GM12878 (cell line): ENCODE results near the gene IGF1R. TPM values are rescaled to one million over a fixed set of nuclear protein-coding genes. Genes with fewer than 3 reads are reported as not detected.

Experiments
- ATAC-seq: fragments of 200-7000 bp; cut with Tn5 transposase; 3 replicates; pipeline ENCODE4 v1.9.1; 2020; ENCODE audit warnings: mild to moderate bottlenecking, moderate library complexity
- BruUV-seq: library from RNA; stranded (reverse); fragments of 400-500 nt; replicated peaks from 2 replicates; lab custom pipeline; 2021; lab: Mats Ljungman, UMichigan
- CTCF ChIA-PET: fragments of 300-600 bp; sonication (Branson Sonifier 250); formaldehyde crosslinking; extraction: SDS; loops from one replicate; lab custom pipeline; 2021; ENCODE audit warnings: inconsistent platforms; lab: Yijun Ruan, JAX
- POLR2A ChIA-PET: fragments of 350-600 bp; formaldehyde crosslinking; extraction: SDS; loops from one replicate; lab custom pipeline; 2021; ENCODE audit warnings: inconsistent platforms; lab: Charles Lee
- RAD21 ChIA-PET: fragments of 300-600 bp; sonication (Branson Sonifier 250); formaldehyde crosslinking; loops from one replicate; lab custom pipeline; 2023; ENCODE audit warnings: antibody characterized with exemption; ENCODE audit not compliant: unreplicated experiment; lab: Charles Lee
- SMC1A ChIA-PET: fragments of 300-600 bp; sonication (Branson Sonifier 250); formaldehyde crosslinking; loops from one replicate; lab custom pipeline; 2023; ENCODE audit not compliant: unreplicated experiment, uncharacterized antibody; lab: Charles Lee
- DNase-seq: peaks from one replicate; pipeline ENCODE4 v3.0.0-alpha.2; 2011; ENCODE audit warnings: low read depth, low spot score
- FAIRE-seq: peaks from 3 replicates; lab custom pipeline; 2011; peaks lifted over from hg19 to GRCh38; lab: Jason Lieb, UNC
- H2AFZ ChIP-seq: 2 replicates; pipeline ENCODE4 v1.6.0; 2011; ENCODE audit warnings: low read depth, low read length, control low read depth; ENCODE audit not compliant: control insufficient read depth
- H3K27ac ChIP-seq: 2 replicates; pipeline ENCODE4 v1.5.1; 2011; ENCODE audit warnings: control low read depth; ENCODE audit not compliant: control insufficient read depth, insufficient read depth
- H3K27me3 ChIP-seq, 2 experiments: replicated peaks in 1 of 2; 2 replicates each; pipeline versions ENCODE4 v1.6.0 to v1.6.1; 2011; ENCODE audit warnings: low read length in 1 of 2; ENCODE audit not compliant: control insufficient read depth in 2 of 2, insufficient read depth in 2 of 2
- H3K36me3 ChIP-seq, 2 experiments: 2 replicates each; pipeline ENCODE4 v1.5.1; 2011; ENCODE audit warnings: low read length in 1 of 2; ENCODE audit not compliant: control insufficient read depth in 2 of 2, insufficient read depth in 2 of 2
- H3K4me1 ChIP-seq: 2 replicates; pipeline ENCODE4 v1.6.1; 2011; ENCODE audit warnings: mild to moderate bottlenecking, low read length, moderate library complexity, mixed read lengths; ENCODE audit not compliant: control insufficient read depth, insufficient read depth
- H3K4me2 ChIP-seq: 2 replicates; pipeline ENCODE4 v1.6.0; 2011; ENCODE audit warnings: control low read depth; ENCODE audit not compliant: control insufficient read depth, insufficient read depth
- H3K4me3 ChIP-seq: fragments of 200-600 bp; sonication (generic); 2 replicates; pipeline ENCODE4 v1.5.1; 2016
- H3K79me2 ChIP-seq: 2 replicates; pipeline ENCODE4 v1.6.0; 2011; ENCODE audit warnings: low read length; ENCODE audit not compliant: control insufficient read depth, insufficient read depth
- H3K9ac ChIP-seq: 2 replicates; pipeline ENCODE4 v1.8.0; 2011; ENCODE audit warnings: low read length, control low read depth, mixed read lengths; ENCODE audit not compliant: control insufficient read depth, insufficient read depth
- H3K9me3 ChIP-seq: replicated peaks from 3 replicates; pipeline ENCODE4 v1.5.1; 2011; ENCODE audit warnings: mild to moderate bottlenecking, low read length; ENCODE audit not compliant: control insufficient read depth, insufficient read depth
- H4K20me1 ChIP-seq: 2 replicates; pipeline ENCODE4 v1.6.0; 2011; ENCODE audit not compliant: control insufficient read depth, insufficient read depth
- FOXK2 ChIP-seq: fragments of 450-650 bp; IDR thresholded peaks from 2 replicates; pipeline ENCODE4 v1.6.1; 2017; ENCODE audit warnings: mild to moderate bottlenecking, moderate library complexity
- HCFC1 ChIP-seq: fragments of 150-350 bp; IDR thresholded peaks from 2 replicates; pipeline ENCODE4 v1.6.1; 2014; ENCODE audit warnings: low read length
- MEF2A ChIP-seq: IDR thresholded peaks from 2 replicates; pipeline ENCODE4 v1.6.1; 2011; ENCODE audit warnings: low read depth, mild to moderate bottlenecking, low read length, moderate library complexity; ENCODE audit not compliant: insufficient read depth
- MEF2B ChIP-seq: fragments of 450-650 bp; IDR thresholded peaks from 2 replicates; pipeline ENCODE4 v1.6.1; 2018; ENCODE audit warnings: mild to moderate bottlenecking, moderate library complexity; ENCODE audit not compliant: partially characterized antibody, poor library complexity, severe bottlenecking
- MTA3 ChIP-seq: IDR thresholded peaks from 2 replicates; pipeline ENCODE4 v1.6.1; 2012; ENCODE audit warnings: low read length, inconsistent platforms, borderline replicate concordance
- NKRF ChIP-seq: fragments of 450-650 bp; conservative IDR thresholded peaks from 2 replicates; pipeline ENCODE4 v1.6.1; 2017; ENCODE audit warnings: mild to moderate bottlenecking, moderate library complexity
- PKNOX1 ChIP-seq: fragments of 450-650 bp; IDR thresholded peaks from 2 replicates; pipeline ENCODE4 v1.6.1; 2016; ENCODE audit warnings: mild to moderate bottlenecking
- PML ChIP-seq: IDR thresholded peaks from 2 replicates; pipeline ENCODE4 v1.6.1; 2012; ENCODE audit warnings: low read length, inconsistent platforms
- RAD21 ChIP-seq: IDR thresholded peaks from 2 replicates; pipeline ENCODE4 v1.6.1; 2011; ENCODE audit warnings: mild to moderate bottlenecking, low read depth, low read length, moderate library complexity; ENCODE audit not compliant: insufficient read depth
- RCOR1 ChIP-seq: conservative IDR thresholded peaks from 2 replicates; pipeline ENCODE4 v1.6.1; 2012; ENCODE audit warnings: low read depth, low read length, improper control_type of control experiment
- RUNX3 ChIP-seq: IDR thresholded peaks from 2 replicates; pipeline ENCODE4 v1.6.1; 2012; ENCODE audit warnings: low read length, inconsistent platforms
- SMC3 ChIP-seq: IDR thresholded peaks from 2 replicates; pipeline ENCODE4 v1.6.1; 2011; ENCODE audit warnings: low read length, improper control_type of control experiment, borderline replicate concordance
- SRF ChIP-seq, 2 experiments: IDR thresholded peaks; 2 replicates each; pipeline ENCODE4 v1.6.1; 2011; ENCODE audit warnings: low read depth in 2 of 2, low read length in 2 of 2, mild to moderate bottlenecking in 1 of 2, moderate library complexity in 1 of 2
- TCF12 ChIP-seq: IDR thresholded peaks from 2 replicates; pipeline ENCODE4 v1.6.1; 2011; ENCODE audit warnings: low read depth, mild to moderate bottlenecking, low read length
- ZBED1 ChIP-seq: IDR thresholded peaks from 2 replicates; pipeline ENCODE4 v1.6.1; 2016; ENCODE audit warnings: borderline replicate concordance
- WGBS: methylation state at CpG from one replicate; pipeline ENCODE4 v1.1.6; 2016; ENCODE audit warnings: low lambda C conversion rate; ENCODE audit not compliant: insufficient replicate concordance, insufficient coverage; ENCODE audit errors: missing lambda C conversion rate; 5-methylcytosine and 5-hydroxymethylcytosine counted together
- in situ Hi-C: fragments of 300-500 bp; cut with MboI; formaldehyde crosslinking; loops from 9 replicates; pipeline ENCODE4 v1.14.3; 2018; ENCODE audit warnings: mixed read lengths
- intact Hi-C: fragments of 100-400 bp; cut with micrococcal nuclease; formaldehyde crosslinking; loops from one replicate; pipeline ENCODE4 v1.14.2; 2022; ENCODE audit not compliant: unreplicated experiment
- polyA plus RNA-seq, 11 experiments: library from polyadenylated mRNA; depleted of rRNA in 4 of 11; unstranded in 6 of 11; stranded (reverse) in 5 of 11; fragments of >200 nt; fragmentation: Nextera tagmentation in 4 of 11; fragmentation: Illumina TruSeq in 1 of 11; extraction: Ambion mirVana in 4 of 11; extraction: Trizol in 1 of 11; gene quantifications; 1 replicate in 1 of 11; 2 replicates in 10 of 11; pipeline versions ENCODE4 v1.2.1 to v1.2.3, GENCODE V29; 2011 to 2016; ENCODE audit warnings: inconsistent platforms in 2 of 11, missing spikeins in 2 of 11, low read depth in 1 of 11
- total RNA-seq, 4 experiments: library from RNA; depleted of rRNA in 3 of 4; stranded (reverse); fragments of >200 nt in 3 of 4; fragmentation: Illumina TruSeq in 1 of 4; extraction: Trizol in 1 of 4; gene quantifications; 2 replicates each; pipeline versions ENCODE4 v1.2.1 to v1.2.3, GENCODE V29; 2013 to 2021

Gene IGF1R
- total and polyA plus RNA-seq, 10 of the 15 experiments (the other 5 are each of a cell fraction or from before 2014, with no cell fraction given) = 0.03 to 2.7 (median 0.66) TPM

- no peak for ATAC-seq
These were observed 311.3 kb downstream of the IGF1R start for GRCh38 chr15:98959640-98960007.

GRCh38 chr15:98960555-98961050 is 312.3 kb downstream of the IGF1R start:
- 77% methylated on average over 21 of the region's 21 CpGs for WGBS
- in situ Hi-C loops = no loop called here
- Histone ChIP-seq H3K9ac (no peak overlapping the region), H3K36me3 (no peaks in the 10 kb centered on the region), H3K4me3 (no peak overlapping the region), H2AFZ (no peak overlapping the region), H3K9me3 (peaks cover 10% of the 10 kb centered on the region), H3K27me3 (no peaks in the 10 kb centered on the region), H3K4me2 (no peak overlapping the region), H4K20me1 (no peaks in the 10 kb centered on the region), H3K4me1 (no peaks in the 10 kb centered on the region), H3K79me2 (no peaks in the 10 kb centered on the region), H3K27ac (no peak overlapping the region)
- ChIA-PET POLR2A (no interaction called here), SMC1A (no interaction called here), CTCF (no interaction called here), RAD21 (no interaction called here)
- FAIRE-seq = no peak
- no peak for ATAC-seq
- TF ChIP-seq MEF2B = no peak
- TF ChIP-seq NKRF = no peak
- no peak for TF ChIP-seq FOXK2
- no peak for TF ChIP-seq MTA3
- no peak for TF ChIP-seq SMC3
- no peak for TF ChIP-seq RCOR1
- no peak for TF ChIP-seq TCF12
- no peak for TF ChIP-seq ZBED1
- BruUV-seq = no TSS peak
- intact Hi-C loops = no loop called here
- DNase-seq = no peak

More at GRCh38 chr15:98959640-98960007, 311.3 kb downstream of the IGF1R start:
- ChIA-PET CTCF (no interaction called here), RAD21 (no interaction called here), POLR2A (no interaction called here), SMC1A (no interaction called here)
- in situ Hi-C loops (no loop called here), intact Hi-C loops (no loop called here)
- Histone ChIP-seq H3K36me3 (no peaks in the 10 kb centered on the region), H4K20me1 (no peaks in the 10 kb centered on the region), H3K27ac (no peak overlapping the region), H3K4me1 (no peaks in the 10 kb centered on the region), H3K4me3 (no peak overlapping the region), H3K4me2 (no peak overlapping the region), H3K9me3 (peaks cover 10% of the 10 kb centered on the region), H3K9ac (no peak overlapping the region), H3K79me2 (no peaks in the 10 kb centered on the region), H3K27me3 (no peaks in the 10 kb centered on the region), H2AFZ (no peak overlapping the region)
- no peak for DNase-seq
- no peak for FAIRE-seq
- BruUV-seq = no TSS peak
- WGBS = 41% methylated on average over 3 of the region's 3 CpGs
- TF ChIP-seq PKNOX1 = no peak
- TF ChIP-seq SRF (IDR thresholded peaks at IDR 0.05; ENCODE audit: low read depth in 2 of 2, low read length in 2 of 2) = no peak
- no peak for TF ChIP-seq RAD21
- TF ChIP-seq PML = no peak
- no peak for TF ChIP-seq RUNX3
- no peak for TF ChIP-seq MEF2A
- no peak for TF ChIP-seq MTA3
- TF ChIP-seq HCFC1 = no peak
